GM18907 (cell line): ENCODE measurements around the gene C17orf50.
A peak's percentile ranks its signal among the peaks of the same experiment; 100 is the strongest.

Source experiments
- ATAC-seq: cut with Tn5 transposase; IDR thresholded peaks from one replicate; pipeline ENCODE4 v1.9.1; 2021; ENCODE audit warnings: mild to moderate bottlenecking, moderate library complexity; ENCODE audit not compliant: unreplicated experiment

C17orf50 gene

GRCh38 chr17:35780950-35781349 lies 20.3 kb downstream of the C17orf50 start:
- no peak for ATAC-seq

GRCh38 chr17:35784895-35785294 lies 24.2 kb downstream of the C17orf50 start:
- no peak for ATAC-seq

GRCh38 chr17:35786941-35787432 lies 26.3 kb downstream of the C17orf50 start:
- no peak for ATAC-seq

- no peak for ATAC-seq
These were observed 28.0 kb downstream of the C17orf50 start for GRCh38 chr17:35788477-35789368.

- ATAC-seq, result no peak
These were observed 30.2 kb downstream of the C17orf50 start for GRCh38 chr17:35790841-35791240.

GRCh38 chr17:35791681-35792350 lies 31.1 kb downstream of the C17orf50 start:
- ATAC-seq, result no peak

- no peak for ATAC-seq
These were observed 32.6 kb downstream of the C17orf50 start for GRCh38 chr17:35793257-35793656.

GRCh38 chr17:35795007-35795870 lies 34.6 kb downstream of the C17orf50 start, which contains the start of gene MMP28:
MMP28 (minus strand) TSS chr17:35795641; CDS start chr17:35795377, 264 bp downstream.
- no peak for ATAC-seq

- ATAC-seq, result no peak
These were observed 35.2 kb downstream of the C17orf50 start for GRCh38 chr17:35795871-35796265.

GRCh38 chr17:35796942-35797341 lies 36.3 kb downstream of the C17orf50 start:
- no peak for ATAC-seq

GRCh38 chr17:35797370-35797769 lies 36.7 kb downstream of the C17orf50 start:
- ATAC-seq, result no peak

- no peak for ATAC-seq
These were observed 37.2 kb downstream of the C17orf50 start for GRCh38 chr17:35797918-35798317.

GRCh38 chr17:35799942-35800341 lies 39.3 kb downstream of the C17orf50 start:
- no peak for ATAC-seq

GRCh38 chr17:35801583-35802224 lies 41.0 kb downstream of the C17orf50 start:
- no peak for ATAC-seq

GRCh38 chr17:35804658-35805192 lies 44.0 kb downstream of the C17orf50 start:
- peak; percentile 25 for ATAC-seq

- no peak for ATAC-seq
These were observed 46.9 kb downstream of the C17orf50 start for GRCh38 chr17:35807371-35808144.

GRCh38 chr17:35808240-35808961 lies 47.7 kb downstream of the C17orf50 start:
- ATAC-seq, result peak; percentile 0

GRCh38 chr17:35808962-35809854 lies 48.5 kb downstream of the C17orf50 start, which contains the start of gene TAF15:
TAF15 (plus strand) TSS chr17:35809484; CDS start chr17:35809570, 86 bp downstream.
- ATAC-seq, result peak; percentile 91
